Panc1 (cell line): Measurements from ENCODE around the gene C20orf141.

Experiments used
- CTCF ChIP-seq: fragments of 450-650 bp; IDR thresholded peaks from 2 replicates; pipeline ENCODE4 v1.5.1; 2017; ENCODE audit warnings: mild to moderate bottlenecking
- POLR2AphosphoS5 ChIP-seq: IDR thresholded peaks from 2 replicates; pipeline ENCODE4 v1.6.1; 2012; ENCODE audit warnings: mild to moderate bottlenecking, low read depth, low read length, moderate library complexity
- TF ChIP-seq, protein P1 (sequence below), 2 experiments: IDR thresholded peaks; 2 replicates each; pipeline ENCODE4 v1.6.1; 2011 to 2012; ENCODE audit warnings: low read depth in 2 of 2, control low read depth in 1 of 2, low read length in 1 of 2, mild to moderate bottlenecking in 1 of 2, moderate library complexity in 1 of 2; ENCODE audit not compliant: insufficient read depth in 1 of 2

GRCh38 chr20:2799271-2799670 is 15.5 kb upstream of the C20orf141 start:
- TF ChIP-seq CTCF (no peak), POLR2AphosphoS5 (no peak)
- TF ChIP-seq, protein P1, sequence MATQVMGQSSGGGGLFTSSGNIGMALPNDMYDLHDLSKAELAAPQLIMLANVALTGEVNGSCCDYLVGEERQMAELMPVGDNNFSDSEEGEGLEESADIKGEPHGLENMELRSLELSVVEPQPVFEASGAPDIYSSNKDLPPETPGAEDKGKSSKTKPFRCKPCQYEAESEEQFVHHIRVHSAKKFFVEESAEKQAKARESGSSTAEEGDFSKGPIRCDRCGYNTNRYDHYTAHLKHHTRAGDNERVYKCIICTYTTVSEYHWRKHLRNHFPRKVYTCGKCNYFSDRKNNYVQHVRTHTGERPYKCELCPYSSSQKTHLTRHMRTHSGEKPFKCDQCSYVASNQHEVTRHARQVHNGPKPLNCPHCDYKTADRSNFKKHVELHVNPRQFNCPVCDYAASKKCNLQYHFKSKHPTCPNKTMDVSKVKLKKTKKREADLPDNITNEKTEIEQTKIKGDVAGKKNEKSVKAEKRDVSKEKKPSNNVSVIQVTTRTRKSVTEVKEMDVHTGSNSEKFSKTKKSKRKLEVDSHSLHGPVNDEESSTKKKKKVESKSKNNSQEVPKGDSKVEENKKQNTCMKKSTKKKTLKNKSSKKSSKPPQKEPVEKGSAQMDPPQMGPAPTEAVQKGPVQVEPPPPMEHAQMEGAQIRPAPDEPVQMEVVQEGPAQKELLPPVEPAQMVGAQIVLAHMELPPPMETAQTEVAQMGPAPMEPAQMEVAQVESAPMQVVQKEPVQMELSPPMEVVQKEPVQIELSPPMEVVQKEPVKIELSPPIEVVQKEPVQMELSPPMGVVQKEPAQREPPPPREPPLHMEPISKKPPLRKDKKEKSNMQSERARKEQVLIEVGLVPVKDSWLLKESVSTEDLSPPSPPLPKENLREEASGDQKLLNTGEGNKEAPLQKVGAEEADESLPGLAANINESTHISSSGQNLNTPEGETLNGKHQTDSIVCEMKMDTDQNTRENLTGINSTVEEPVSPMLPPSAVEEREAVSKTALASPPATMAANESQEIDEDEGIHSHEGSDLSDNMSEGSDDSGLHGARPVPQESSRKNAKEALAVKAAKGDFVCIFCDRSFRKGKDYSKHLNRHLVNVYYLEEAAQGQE (IDR thresholded peaks at IDR 0.05; ENCODE audit: insufficient read depth in 1 of 2, low read depth in 2 of 2, low read length in 1 of 2) = no peak
